ENCODE measurements around the gene IKBKE. TPM values are rescaled to one million over a fixed set of nuclear protein-coding genes. Genes with fewer than 3 reads are reported as not detected.

IKBKE gene
- total RNA-seq, 4 donors from 2014 or later: 13.8 to 77.4 (median 17.8) TPM

DNA sequence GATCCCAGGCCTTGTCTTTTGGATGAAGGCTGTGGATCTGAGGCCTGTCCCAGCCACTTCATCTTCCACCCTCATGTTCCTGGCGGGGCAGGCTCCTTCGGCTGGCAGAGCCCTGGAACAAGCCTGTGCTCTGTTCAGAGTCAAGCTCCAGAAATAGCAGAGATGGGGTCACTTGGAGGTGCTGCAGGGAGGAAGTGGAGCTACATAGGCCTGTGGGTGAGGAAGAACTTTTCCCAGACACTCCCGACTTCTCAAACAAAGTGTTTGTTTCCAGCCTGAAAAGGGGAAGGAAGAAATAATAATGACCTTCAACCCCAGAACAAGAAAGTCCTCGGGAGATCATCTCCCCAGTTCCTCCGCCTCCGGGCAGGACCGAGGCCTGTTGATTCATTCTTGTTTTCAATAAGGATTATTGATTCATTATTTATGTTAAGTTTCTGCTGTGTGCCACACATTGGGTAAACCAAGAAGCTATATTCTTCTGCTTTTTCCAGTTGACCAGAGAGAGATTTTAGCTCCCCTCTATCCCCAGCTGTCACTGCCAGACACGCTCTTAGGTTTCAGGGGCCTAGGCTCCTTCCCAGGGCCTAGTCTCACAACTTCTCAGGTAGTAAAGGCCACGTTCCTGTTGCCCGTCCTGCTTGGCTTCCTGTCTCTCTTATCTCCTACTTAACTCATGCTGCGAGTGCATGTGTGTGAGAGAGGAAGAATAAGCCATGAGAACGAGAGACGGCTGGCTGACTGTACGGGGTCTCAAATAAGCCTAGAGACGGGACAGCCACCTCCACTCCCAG is 16.9 kb downstream of the IKBKE start:
- in situ Hi-C loops (cut with MboI; ENCODE audit: low pct_ligation_motif_present in 1 of 4, low pct_unique_long_range_greater_than_20kb in 1 of 4, low sequenced_read_pairs in 3 of 4): loop anchor here (10.0 to 25.0 kb wide), 2 partner anchors 98 to 100 kb away; no protein-coding TSS in a partner anchor
- intact Hi-C loops (cut with DNase I; ENCODE audit: low total_unique reads): no loop called here
- no peaks in the 10 kb centered on the region for H3K27me3 ChIP-seq
- H3K27ac ChIP-seq: no peak overlapping the region
- TF ChIP-seq CTCF (IDR thresholded peaks at IDR 0.05): no peak
- no peak for TF ChIP-seq POLR2A (IDR thresholded peaks at IDR 0.05)
- no peak for TF ChIP-seq POLR2AphosphoS5 (IDR thresholded peaks at IDR 0.05)
- no peak for TF ChIP-seq EP300 (IDR thresholded peaks at IDR 0.05; ENCODE audit: low read depth)
- DNase-seq: no peak
- H3K4me1 ChIP-seq: peaks cover 0 to 3% (median 0%) of the 10 kb centered on the region in 4 donors
- no peaks in the 10 kb centered on the region for H3K9me3 ChIP-seq
- no peak overlapping the region for H3K4me3 ChIP-seq
- WGBS, 2 donors (ENCODE audit: low coverage in 1 of 2): 72 to 73% methylated on average over 9 to 15 of the region's 15 CpGs
- peaks cover 0 to 10% (median 0%) of the 10 kb centered on the region in 4 donors for H3K36me3 ChIP-seq

- intact Hi-C loops (cut with DNase I; ENCODE audit: low total_unique reads) (no loop called here), in situ Hi-C loops (cut with MboI; ENCODE audit: low pct_ligation_motif_present in 1 of 4, low pct_unique_long_range_greater_than_20kb in 1 of 4, low sequenced_read_pairs in 3 of 4) (loop anchor here (10.0 to 25.0 kb wide), 2 partner anchors 97 to 99 kb away; no protein-coding TSS in a partner anchor)
- 91% methylated on average over 7 of the region's 7 CpGs; no CpG with 5 or more reads in 1 of the 2 donors for WGBS, 2 donors (ENCODE audit: low coverage in 1 of 2)
- Histone ChIP-seq H3K9me3 (no peaks in the 10 kb centered on the region), H3K27me3 (no peaks in the 10 kb centered on the region), H3K4me3 (no peak overlapping the region), H3K27ac (no peak overlapping the region), H3K36me3 (peaks cover 0 to 11% (median 0%) of the 10 kb centered on the region in 4 donors), H3K4me1 (peaks cover 0 to 3% (median 0%) of the 10 kb centered on the region in 4 donors)
- DNase-seq: no peak
- TF ChIP-seq CTCF (IDR thresholded peaks at IDR 0.05): no peak
- TF ChIP-seq EP300 (IDR thresholded peaks at IDR 0.05; ENCODE audit: low read depth): no peak
- TF ChIP-seq POLR2AphosphoS5 (IDR thresholded peaks at IDR 0.05): no peak
- TF ChIP-seq POLR2A (IDR thresholded peaks at IDR 0.05): no peak
These were observed 17.7 kb downstream of the IKBKE start for GRCh38 chr1:206487970-206488369.

DNA sequence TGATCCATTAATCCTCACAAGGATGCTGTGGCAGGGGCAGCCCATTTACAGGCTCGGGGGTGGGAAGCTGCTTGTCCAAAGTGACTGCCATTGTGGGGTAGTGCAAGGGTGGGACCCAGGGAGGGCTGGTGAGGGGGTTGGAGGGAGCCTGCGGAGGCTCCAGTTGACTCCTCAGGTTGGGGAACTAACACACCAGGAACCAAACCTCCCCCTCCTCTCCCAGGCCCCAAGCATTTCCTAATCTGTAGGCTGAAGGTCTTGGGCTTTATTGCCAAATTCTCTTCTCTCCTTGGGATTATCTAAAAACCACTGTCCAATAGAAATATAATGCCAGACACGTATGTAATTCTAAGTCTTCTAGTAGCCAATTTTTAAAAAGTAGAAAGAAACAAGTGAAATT is 18.2 kb downstream of the IKBKE start:
- Histone ChIP-seq H3K36me3 (peaks cover 0 to 15% (median 0%) of the 10 kb centered on the region in 4 donors), H3K4me1 (peaks cover 0 to 3% (median 0%) of the 10 kb centered on the region in 4 donors), H3K4me3 (no peak overlapping the region), H3K27ac (no peak overlapping the region), H3K9me3 (no peaks in the 10 kb centered on the region), H3K27me3 (no peaks in the 10 kb centered on the region)
- 82 to 85% methylated on average over 1 to 3 of the region's 3 CpGs for WGBS, 2 donors (ENCODE audit: low coverage in 1 of 2)
- DNase-seq: no peak
- TF ChIP-seq EP300 (IDR thresholded peaks at IDR 0.05; ENCODE audit: low read depth) (no peak), CTCF (IDR thresholded peaks at IDR 0.05) (no peak), POLR2AphosphoS5 (IDR thresholded peaks at IDR 0.05) (no peak), POLR2A (IDR thresholded peaks at IDR 0.05) (no peak)
- intact Hi-C loops (cut with DNase I; ENCODE audit: low total_unique reads) (no loop called here), in situ Hi-C loops (cut with MboI; ENCODE audit: low pct_ligation_motif_present in 1 of 4, low pct_unique_long_range_greater_than_20kb in 1 of 4, low sequenced_read_pairs in 3 of 4) (loop anchor here (10.0 to 25.0 kb wide), 2 partner anchors 96 to 99 kb away; no protein-coding TSS in a partner anchor)

GRCh38 chr1:206489980-206490770 is 19.9 kb downstream of the IKBKE start:
- 63 to 80% methylated on average over 1 to 20 of the region's 22 CpGs for WGBS, 2 donors (ENCODE audit: low coverage in 1 of 2)
- Histone ChIP-seq H3K27ac (no peak overlapping the region), H3K4me3 (no peak overlapping the region), H3K36me3 (peaks cover 0 to 18% (median 0%) of the 10 kb centered on the region in 4 donors), H3K27me3 (no peaks in the 10 kb centered on the region), H3K9me3 (no peaks in the 10 kb centered on the region), H3K4me1 (peaks cover 0 to 3% (median 1%) of the 10 kb centered on the region in 4 donors)
- peak; percentile 80 to 92 (median 85) for TF ChIP-seq CTCF (IDR thresholded peaks at IDR 0.05)
- TF ChIP-seq POLR2AphosphoS5 (IDR thresholded peaks at IDR 0.05): no peak
- peak; percentile 71 for DNase-seq
- in situ Hi-C loops (cut with MboI; ENCODE audit: low pct_ligation_motif_present in 1 of 4, low pct_unique_long_range_greater_than_20kb in 1 of 4, low sequenced_read_pairs in 3 of 4) (loop anchor here (10.0 to 25.0 kb wide), 2 partner anchors 95 to 97 kb away; no protein-coding TSS in a partner anchor), intact Hi-C loops (cut with DNase I; ENCODE audit: low total_unique reads) (loop anchor here (5.0 kb wide), 1 partner anchor 92 kb away; no protein-coding TSS in a partner anchor)

All from transverse colon (tissue), 4 donors.